Osteoblast (primary cell): Measurements from ENCODE around the gene TNFRSF1B. TPM values are rescaled to one million over a fixed set of nuclear protein-coding genes. Genes with fewer than 3 reads are reported as not detected.

Experiments used
- DNase-seq: peaks from one replicate; pipeline ENCODE4 v3.0.0; 2011; ENCODE audit warnings: low spot score, mixed read lengths; ENCODE audit not compliant: insufficient read length; ENCODE audit errors: missing footprints
- H2AFZ ChIP-seq: 2 replicates; pipeline ENCODE4 v1.6.0; 2011; ENCODE audit warnings: mild to moderate bottlenecking, low read length
- H3K27ac ChIP-seq: 2 replicates; pipeline ENCODE4 v1.5.1; 2011; ENCODE audit warnings: mild to moderate bottlenecking, low read depth, low read length, moderate library complexity
- H3K27me3 ChIP-seq: 2 replicates; pipeline ENCODE4 v1.6.0; 2012; ENCODE audit warnings: mild to moderate bottlenecking, control low read depth, inconsistent platforms, low read length, moderate library complexity; ENCODE audit not compliant: insufficient read depth
- H3K36me3 ChIP-seq: 2 replicates; pipeline ENCODE4 v1.5.1; 2011; ENCODE audit warnings: mild to moderate bottlenecking, low read length, control low read depth, moderate library complexity; ENCODE audit not compliant: insufficient read depth
- H3K4me1 ChIP-seq: 2 replicates; pipeline ENCODE4 v1.5.1; 2011; ENCODE audit warnings: mild to moderate bottlenecking, low read length, control low read depth, moderate library complexity; ENCODE audit not compliant: insufficient read depth
- H3K4me2 ChIP-seq: 2 replicates; pipeline ENCODE4 v1.6.0; 2011; ENCODE audit warnings: mild to moderate bottlenecking, low read length; ENCODE audit not compliant: insufficient read depth
- H3K4me3 ChIP-seq: fragments of 200-600 bp; sonication (generic); 3 replicates; pipeline ENCODE4 v1.5.1; 2012; ENCODE audit warnings: mild to moderate bottlenecking, low read length, inconsistent platforms; ENCODE audit not compliant: insufficient read depth
- H3K79me2 ChIP-seq: 2 replicates; pipeline ENCODE4 v1.6.0; 2012; ENCODE audit warnings: mild to moderate bottlenecking, low read length, control low read depth, inconsistent platforms; ENCODE audit not compliant: insufficient read depth
- H3K9me3 ChIP-seq: 2 replicates; pipeline ENCODE4 v1.5.1; 2011; ENCODE audit warnings: low read depth, low read length, control low read depth
- H4K20me1 ChIP-seq: 2 replicates; pipeline ENCODE4 v1.6.0; 2012; ENCODE audit warnings: mild to moderate bottlenecking, low read length, control low read depth; ENCODE audit not compliant: insufficient read depth
- CTCF ChIP-seq: IDR thresholded peaks from 2 replicates; pipeline ENCODE4 v1.5.1; 2011; ENCODE audit warnings: mild to moderate bottlenecking, low read depth, low read length, moderate library complexity; ENCODE audit errors: extremely low read depth
- total RNA-seq: library from RNA; depleted of rRNA; stranded (reverse); fragments of >200 nt; gene quantifications from 2 replicates; pipeline ENCODE4 v1.2.3, GENCODE V29; 2012

The TNFRSF1B gene
- total RNA-seq, 1 donor: 12.7 TPM

- Histone ChIP-seq H3K79me2 (no peaks in the 10 kb centered on the region), H3K4me3 (no peak overlapping the region), H3K4me2 (no peak overlapping the region), H3K27me3 (no peaks in the 10 kb centered on the region), H3K9me3 (no peaks in the 10 kb centered on the region), H3K4me1 (peaks cover 10% of the 10 kb centered on the region), H3K27ac (no peak overlapping the region), H4K20me1 (no peaks in the 10 kb centered on the region), H2AFZ (no peak overlapping the region), H3K36me3 (no peaks in the 10 kb centered on the region)
- peak; percentile 72 for DNase-seq
- TF ChIP-seq CTCF: no peak
Measured at GRCh38 chr1:12138196-12139168, 28.3 kb upstream of the TNFRSF1B start.

DNA sequence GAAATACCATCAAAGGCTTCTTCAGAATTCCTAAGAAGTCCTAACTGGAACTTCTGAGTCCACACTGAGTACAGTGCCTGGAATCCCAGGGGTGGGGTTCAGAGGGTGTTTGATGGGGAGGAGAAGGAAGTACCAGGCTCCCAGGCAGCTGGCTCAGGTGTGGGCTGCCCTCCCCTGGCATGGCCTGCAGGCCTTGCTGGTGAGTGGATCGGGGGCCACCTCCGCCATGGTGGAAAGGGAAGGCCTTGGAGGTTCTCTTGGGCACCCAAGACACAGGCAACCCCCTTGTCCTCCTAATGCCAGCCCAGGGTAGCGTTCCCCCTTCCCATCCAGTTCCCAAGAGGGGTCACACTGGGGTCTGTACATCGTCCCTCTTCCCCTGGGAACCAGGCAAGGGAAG is 26.8 kb upstream of the TNFRSF1B start:
- no peaks in the 10 kb centered on the region for H3K36me3 ChIP-seq
- no peaks in the 10 kb centered on the region for H4K20me1 ChIP-seq
- no peak for TF ChIP-seq CTCF
- H3K4me3 ChIP-seq: no peak overlapping the region
- DNase-seq: peak; percentile 18
- peaks cover 19% of the 10 kb centered on the region for H3K4me1 ChIP-seq
- H3K27ac ChIP-seq: no peak overlapping the region
- H3K9me3 ChIP-seq: no peaks in the 10 kb centered on the region
- no peaks in the 10 kb centered on the region for H3K79me2 ChIP-seq
- no peak overlapping the region for H2AFZ ChIP-seq
- H3K27me3 ChIP-seq: no peaks in the 10 kb centered on the region
- H3K4me2 ChIP-seq: no peak overlapping the region

- Histone ChIP-seq H3K4me3 (no peak overlapping the region), H3K4me2 (no peak overlapping the region), H3K27ac (no peak overlapping the region), H3K79me2 (no peaks in the 10 kb centered on the region), H3K27me3 (no peaks in the 10 kb centered on the region), H3K36me3 (no peaks in the 10 kb centered on the region), H3K4me1 (peaks cover 19% of the 10 kb centered on the region), H2AFZ (no peak overlapping the region), H4K20me1 (no peaks in the 10 kb centered on the region), H3K9me3 (no peaks in the 10 kb centered on the region)
- TF ChIP-seq CTCF: no peak
- DNase-seq: no peak
Measured at GRCh38 chr1:12140515-12141162, 26.2 kb upstream of the TNFRSF1B start.
